GM21576 (cell line): Measurements from ENCODE around the gene BTD.

Experiments used
- ATAC-seq: cut with Tn5 transposase; IDR thresholded peaks from one replicate; pipeline ENCODE4 v1.9.1; 2021; ENCODE audit warnings: mild to moderate bottlenecking, moderate library complexity; ENCODE audit not compliant: unreplicated experiment

The BTD gene, protein sequence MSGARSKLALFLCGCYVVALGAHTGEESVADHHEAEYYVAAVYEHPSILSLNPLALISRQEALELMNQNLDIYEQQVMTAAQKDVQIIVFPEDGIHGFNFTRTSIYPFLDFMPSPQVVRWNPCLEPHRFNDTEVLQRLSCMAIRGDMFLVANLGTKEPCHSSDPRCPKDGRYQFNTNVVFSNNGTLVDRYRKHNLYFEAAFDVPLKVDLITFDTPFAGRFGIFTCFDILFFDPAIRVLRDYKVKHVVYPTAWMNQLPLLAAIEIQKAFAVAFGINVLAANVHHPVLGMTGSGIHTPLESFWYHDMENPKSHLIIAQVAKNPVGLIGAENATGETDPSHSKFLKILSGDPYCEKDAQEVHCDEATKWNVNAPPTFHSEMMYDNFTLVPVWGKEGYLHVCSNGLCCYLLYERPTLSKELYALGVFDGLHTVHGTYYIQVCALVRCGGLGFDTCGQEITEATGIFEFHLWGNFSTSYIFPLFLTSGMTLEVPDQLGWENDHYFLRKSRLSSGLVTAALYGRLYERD

DNA sequence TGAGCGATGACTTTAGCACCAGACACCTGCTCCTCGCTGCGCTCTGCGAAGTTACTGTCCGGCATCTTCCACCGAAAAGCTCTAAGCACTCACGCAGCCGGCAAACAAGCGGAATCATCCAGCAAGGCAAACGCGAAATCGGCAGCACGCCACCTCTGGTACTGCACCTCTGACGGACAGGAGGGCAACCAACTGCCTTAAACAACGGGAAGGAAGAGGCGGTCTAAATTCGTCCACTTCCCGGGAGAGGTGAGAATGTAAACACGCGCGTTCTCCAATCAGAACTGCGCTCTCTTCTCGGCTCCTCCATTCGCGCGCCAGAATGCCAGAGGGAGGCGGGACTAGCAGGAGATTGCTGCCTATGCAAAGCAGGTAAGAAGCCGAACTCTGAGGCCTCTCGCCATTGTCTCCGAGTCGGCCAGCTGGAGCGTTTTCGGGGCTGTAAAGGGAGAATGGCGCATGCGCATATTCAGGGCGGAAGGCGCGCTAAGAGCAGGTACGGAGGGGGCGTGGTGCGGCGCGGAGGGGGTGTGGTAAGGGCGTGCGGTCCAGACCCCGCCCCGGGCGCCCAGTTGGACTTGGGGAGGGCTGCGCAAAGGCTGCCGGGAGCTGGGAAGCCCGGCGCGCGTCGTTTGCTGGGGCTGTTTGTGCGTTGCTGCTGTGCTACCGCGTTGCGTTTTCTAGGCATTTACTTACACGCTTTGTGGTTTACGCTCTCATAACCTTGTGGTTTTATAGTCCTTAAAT is at the start of gene BTD, which contains the start of gene HACL1:
TSS of gene BTD (plus strand) at position 347 of the 747 bp plus-strand sequence. CDS start 33,695 bp downstream, outside the sequence.
TSS of gene HACL1 (minus strand) at position 171 of the 747 bp plus-strand sequence. CDS start at position 65, 106 bp downstream.
- peak; percentile 94 for ATAC-seq

DNA sequence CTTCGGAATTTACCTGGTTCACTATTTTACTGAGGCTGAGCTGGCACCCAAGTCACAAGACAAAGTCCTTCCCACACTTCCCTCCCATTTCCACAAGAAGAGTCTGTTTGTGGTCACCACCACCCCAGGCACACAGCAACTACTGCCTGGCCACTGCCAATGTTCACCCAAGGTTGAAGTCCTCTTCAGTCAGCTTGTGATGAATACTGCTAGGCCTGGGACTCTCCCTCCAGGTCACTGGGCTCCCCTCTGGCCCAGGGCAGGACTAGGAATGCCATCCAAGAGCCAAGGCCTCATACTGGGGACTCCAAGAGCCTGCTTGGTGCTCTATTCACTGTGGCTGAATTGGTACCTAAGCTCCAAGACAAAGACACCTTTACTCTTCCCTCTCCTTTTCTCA is 49.6 kb upstream of the BTD start:
- no peak for ATAC-seq

DNA sequence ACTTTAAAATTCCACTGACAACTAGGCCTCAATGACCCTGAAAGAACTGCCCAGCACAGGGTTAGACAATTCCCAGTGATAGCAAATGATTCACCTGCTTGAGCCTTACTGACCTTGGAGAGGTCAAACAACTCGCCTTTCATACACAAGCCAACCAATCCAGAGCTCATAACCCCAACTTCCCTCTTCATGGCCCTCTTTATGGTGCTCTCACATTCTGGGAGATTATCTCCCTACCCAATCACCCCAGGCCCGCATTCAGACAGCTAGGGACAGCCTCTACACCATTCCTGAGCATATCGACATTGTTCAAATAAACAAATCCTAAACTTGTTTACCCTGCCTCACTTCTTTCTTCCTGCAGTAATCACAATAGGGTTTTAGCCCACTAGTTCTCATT is 47.8 kb upstream of the BTD start:
- no peak for ATAC-seq

DNA sequence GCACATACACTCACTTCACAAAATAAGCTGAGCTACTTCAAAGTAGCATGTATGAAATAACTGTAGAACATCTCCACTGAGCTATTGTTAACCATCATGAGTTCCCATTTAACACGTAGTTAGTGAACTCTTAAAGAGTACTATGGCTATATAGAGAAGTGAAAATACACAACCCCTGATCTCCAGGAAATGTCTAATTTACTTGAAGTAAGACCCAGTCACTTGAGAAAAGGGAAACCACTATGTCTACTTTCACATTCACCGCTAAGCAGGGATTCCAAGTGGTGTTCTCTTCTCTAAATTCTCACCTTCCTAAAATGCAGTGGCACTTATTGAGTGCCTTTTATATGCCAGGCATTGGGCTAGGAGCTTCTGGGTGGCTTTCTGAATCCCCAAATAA is 45.0 kb upstream of the BTD start:
- ATAC-seq, result peak; percentile 94

DNA sequence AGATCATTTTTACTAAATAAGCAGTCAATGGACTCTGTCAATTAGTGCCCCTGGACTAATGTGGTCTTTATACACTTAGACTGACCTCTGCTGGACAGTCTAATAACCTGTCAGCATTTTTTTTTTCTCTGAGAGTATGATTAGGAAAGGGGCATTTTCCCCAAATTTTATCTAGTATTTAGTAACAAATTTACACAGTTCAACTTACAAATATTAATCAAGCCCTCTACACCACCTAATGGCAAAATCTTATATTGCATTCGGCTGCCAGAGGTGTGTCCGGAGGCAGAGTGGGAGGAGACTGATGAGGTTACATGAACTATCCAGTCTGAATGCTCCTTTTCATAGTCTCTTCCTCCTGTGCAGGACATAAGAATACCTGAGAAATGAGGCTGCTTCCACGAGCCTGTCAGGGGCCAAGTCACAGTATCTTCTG is 44.0 kb upstream of the BTD start:
- ATAC-seq, result peak; percentile 62

DNA sequence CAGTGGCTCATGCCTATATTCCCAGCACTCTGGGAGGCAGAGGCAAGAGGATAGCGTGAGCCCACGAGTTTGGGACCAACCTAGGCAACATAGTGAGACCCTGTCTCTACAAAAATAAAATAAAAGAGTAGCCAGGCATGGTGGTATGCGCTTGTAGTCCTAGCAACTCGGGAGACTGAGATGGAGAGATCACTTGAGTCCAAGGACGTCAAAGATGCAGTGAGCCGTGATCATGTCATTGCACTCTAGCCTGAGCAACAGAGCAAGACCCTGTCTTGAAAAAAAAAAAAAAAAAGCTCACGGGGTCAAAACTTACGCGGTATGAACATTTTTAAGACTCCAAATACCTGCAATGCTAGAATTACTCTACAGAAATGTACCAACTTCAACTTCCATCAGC is 43.0 kb upstream of the BTD start:
- no peak for ATAC-seq

DNA sequence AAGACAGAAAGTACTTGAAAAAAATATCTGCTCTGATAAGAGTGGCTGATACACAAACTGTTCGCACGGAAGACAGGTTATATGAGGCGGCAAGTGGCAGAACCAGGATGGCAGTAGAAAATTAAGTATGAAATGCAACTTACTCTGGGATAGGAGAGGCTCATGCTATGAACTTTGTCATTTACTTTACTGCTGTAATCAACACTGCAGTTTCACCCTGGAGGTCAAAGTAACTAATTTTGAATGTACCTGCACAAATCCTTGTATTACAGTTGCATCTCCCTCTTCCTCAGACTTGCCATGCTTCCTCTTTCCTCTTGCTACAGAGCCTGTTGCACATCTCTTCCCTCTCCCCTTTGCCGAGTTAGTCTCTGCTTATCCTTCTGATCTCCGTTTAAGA is 39.0 kb upstream of the BTD start:
- ATAC-seq, result no peak

DNA sequence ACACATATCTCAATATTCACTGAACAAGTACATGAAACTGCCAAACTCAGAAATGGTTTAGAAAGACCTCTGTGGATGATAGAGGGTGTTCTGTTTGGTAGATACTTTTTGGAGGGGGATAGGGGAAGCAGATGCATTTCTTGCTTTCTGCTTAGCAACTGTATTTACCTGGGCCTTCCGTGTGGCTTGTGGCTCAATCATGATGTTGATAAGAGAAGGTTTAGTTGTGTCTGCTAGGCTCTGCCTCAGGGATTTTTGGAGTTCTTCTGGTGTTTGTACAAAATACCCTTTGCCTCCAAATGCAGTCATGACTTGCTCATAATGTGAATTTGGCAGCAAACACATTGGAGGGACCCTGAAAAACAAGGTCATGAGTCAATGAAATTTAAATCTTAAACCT is 38.4 kb upstream of the BTD start:
- ATAC-seq, result no peak

DNA sequence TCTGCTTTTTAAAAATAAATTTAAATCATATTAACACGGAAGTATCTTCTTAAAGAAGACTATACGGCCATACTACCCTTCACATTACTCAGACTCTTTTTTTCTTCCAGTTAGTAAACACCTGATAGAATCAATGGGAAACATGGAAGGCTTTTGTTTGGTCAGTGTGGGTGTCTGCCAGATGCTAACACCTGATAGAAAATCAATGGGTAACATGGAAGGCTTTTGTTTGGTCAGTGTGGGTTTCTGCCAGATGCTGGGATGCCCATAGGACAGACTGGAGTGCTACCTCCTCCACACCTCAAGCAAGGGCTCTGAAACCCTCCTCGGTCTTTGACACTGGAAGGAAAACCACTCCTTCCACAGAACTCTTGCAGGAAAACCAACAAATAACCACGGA is 29.4 kb upstream of the BTD start:
- ATAC-seq, result no peak

DNA sequence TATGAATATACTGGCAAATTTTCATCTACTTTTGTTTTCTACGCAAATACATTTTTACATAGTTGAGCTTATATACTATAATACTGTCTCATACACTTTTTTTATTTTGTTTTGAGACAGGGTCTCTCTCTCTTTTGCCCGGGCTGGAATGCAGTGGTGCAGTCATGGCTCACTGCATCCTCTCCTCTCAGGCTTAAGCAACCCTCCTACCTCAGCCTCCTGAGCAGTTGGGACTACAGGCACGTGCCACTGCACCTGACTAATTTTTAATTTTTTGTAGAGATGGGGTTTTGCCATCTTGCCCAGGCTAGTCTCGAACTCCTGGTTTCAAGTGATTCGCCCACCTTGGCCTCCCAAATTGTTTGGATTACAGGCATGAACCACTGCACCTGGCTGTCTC is 26.1 kb upstream of the BTD start:
- ATAC-seq, result no peak

DNA sequence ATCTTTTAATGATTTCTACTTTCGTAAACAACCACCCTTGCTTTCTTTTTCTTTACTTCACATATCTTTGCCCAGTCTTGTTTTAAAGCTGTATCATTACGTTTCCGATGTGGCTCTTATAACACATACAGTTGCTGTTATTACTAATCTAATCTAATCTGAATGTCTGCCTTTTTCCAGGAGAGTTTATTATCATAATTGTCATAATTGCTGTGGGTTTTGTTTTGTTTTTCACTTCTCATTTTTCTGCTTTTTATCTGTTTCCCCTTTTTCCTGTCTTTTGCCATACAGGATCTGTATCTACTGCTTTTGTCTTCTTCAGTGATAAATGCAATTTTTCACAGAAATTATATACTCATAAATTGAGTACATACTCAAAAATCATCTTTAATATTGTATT is 25.1 kb upstream of the BTD start:
- no peak for ATAC-seq

DNA sequence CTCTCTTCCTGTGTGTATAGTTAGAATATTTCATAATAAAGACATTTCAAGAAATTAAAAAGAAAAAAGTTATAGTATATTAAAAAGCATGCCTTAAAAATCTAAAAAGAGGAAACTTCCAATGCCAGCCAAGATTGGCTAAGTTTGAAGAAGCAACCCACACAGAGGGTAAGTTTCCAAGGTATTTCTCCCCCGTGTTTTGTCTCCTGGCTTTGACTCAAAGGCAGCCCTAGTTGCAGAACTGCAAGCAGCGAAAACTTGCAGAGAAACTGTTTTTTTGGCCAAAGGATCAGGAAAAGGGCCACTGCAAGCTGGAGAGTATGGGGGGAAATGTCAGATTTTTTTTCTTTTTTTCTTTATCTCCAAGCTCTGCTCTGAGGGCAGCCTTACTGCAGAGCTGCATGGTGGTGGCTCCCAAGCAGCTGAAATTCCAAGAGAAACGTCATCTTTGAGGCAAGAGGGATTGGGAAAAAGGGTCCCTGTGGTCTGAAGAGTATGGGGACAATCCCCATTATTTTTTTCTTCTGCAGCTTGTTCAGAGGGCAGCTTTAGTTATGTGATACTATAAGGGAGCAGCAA is 23.2 kb upstream of the BTD start:
- no peak for ATAC-seq

DNA sequence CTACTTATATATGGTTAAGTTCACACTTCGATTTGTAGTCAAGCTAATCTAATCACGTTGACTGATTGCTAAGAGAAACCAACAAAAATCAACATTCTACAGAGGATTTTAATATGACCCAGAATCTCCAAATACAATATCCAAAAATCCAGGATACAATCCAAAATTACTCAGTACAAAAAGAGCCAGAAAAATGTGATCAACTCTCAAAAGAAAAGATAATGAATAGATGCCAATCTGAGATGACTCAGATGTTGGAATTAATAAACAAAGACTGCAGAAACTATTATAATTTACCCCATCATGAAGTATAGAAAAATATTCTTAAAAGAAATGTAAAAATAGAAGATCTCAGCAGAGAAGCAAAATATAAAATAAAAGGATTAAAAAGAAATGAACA is 22.5 kb upstream of the BTD start:
- no peak for ATAC-seq

DNA sequence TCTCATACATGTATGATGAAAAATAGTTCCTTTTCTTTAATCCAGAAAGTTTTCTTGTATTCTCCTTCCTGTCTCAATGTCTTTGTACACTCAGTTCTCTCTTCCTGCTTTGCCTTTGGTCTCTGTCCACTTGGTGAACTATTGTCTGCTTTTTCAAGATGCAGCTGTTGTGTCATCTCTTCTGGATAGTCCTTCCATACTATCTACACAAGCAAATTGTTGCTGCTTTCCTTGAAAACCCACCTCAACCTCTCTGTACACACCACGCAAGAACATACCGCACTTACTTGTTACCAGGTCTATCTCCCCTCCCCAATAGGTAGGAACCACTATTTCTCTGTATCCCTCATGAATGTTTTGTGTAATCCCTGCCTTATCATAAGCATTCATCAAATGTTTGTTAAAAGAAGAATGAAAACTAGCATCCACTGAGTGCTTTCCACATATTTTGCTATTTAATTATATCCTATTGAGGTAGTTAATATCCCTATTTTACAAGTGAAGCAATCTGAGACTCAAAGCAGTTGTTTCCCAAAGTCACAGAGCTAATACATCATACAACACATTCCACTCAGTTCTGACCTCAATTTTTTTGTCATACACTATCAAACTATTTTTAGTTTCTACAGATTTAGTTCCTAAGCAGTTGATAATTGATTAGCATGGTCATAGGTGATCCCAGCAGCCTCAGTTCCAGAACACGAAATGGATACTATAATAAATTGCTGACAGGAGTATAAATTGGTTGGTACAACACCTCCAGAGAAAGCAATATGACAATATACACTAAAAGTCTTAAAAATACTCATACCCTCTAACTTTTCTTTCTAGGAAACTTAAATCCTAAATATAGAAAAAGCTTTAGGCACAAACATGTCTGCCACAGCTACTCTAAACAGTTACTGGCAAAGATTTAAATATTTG is 19.8 kb upstream of the BTD start:
- no peak for ATAC-seq

DNA sequence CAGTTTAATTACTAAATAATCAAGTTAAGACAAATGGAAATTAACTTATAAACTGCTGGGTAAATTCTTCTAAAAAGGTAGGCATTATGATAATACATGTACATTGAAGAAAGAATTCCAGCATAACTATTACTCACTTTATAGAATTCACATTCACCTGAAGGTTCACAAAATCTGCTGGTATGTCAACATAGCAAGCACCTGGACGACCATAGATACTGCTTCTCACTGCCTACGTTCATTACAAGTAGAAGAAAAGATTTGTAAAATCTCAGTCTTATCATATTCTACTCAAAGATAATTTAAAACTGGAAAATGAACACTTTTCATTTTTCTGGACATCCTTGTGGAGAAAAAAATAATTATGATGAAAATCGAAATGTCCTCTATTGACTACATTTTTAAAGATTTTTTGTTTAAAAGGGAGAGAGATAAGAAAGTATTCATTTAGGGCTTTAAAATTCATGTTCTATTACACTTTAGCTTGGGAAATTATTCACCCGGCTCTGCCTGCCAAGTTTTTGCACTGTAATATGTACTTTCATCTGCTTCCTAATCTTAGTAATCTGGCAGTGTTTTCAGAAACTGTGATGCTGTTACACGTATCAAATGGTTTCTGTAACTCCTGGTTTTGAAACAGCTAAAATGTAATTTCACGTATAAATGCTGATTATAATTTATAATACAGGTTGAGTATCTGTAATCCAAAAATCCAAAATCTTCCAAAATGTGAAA is 16.3 kb upstream of the BTD start:
- ATAC-seq, result no peak

DNA sequence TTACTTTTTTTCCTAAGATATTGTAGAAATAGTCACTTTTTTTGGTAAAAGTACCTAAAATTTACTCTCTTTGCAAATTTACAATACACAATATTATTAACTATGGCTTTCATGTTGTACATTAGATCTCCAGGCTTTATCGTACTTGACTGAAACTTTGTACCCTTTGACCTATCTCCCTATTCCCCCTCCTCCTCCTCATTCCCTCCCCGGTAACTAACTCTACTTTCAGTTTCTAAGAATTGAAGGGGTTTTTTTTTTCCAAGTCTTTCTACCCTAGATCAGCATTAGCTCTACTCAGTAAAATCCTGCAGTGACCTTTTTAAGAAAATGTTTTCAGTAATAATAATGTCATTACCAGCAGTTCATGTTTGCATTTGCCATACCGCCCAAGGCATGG is 10.3 kb upstream of the BTD start:
- ATAC-seq, result no peak

DNA sequence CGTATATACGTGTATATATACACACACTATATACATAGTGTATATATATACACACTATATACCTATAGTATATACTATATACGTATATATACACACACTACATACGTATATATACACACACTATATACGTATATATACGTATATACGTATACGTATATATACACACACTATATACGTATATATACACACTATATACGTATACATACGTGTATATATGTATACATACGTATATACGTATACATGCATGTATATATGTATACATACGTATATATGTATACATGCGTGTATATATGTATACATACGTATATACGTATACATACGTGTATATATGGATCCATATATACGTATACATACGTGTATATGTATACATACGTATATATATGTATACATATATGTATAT is 9.6 kb upstream of the BTD start:
- no peak for ATAC-seq

DNA sequence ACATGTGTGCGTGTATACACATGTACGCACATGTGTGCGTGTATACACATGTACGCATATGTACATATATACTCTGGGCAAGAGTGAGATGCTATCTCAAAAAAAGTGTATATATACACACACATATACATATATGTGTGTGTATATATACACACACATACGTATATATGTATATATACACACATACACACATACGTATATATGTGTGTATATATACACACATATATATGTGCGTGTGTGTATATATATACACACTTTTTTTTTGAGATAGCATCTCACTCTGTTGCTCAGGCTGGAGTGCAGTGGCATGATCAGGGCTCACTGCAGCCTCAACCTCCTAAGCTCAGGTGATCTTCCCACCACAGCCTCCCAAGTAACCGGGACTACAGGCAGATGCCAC is 8.6 kb upstream of the BTD start:
- no peak for ATAC-seq

DNA sequence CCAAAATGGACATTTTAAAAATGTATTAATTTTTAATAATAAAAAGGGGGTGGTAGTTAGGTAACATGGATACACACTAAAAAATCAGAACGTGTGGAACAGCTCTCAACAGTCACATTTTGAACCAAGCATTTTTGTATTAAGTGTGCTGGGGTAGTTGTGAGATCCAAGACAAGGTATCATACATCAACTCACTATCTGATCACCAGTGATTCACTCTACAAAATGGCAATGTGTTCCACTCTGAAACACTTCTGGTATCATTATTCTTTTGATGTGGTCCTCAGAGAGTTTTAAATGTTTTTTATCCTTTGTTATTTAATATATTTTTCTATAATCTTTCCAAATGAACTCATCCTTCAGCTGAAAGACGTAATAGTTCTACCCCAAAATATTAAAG is 5.6 kb upstream of the BTD start:
- ATAC-seq, result no peak

DNA sequence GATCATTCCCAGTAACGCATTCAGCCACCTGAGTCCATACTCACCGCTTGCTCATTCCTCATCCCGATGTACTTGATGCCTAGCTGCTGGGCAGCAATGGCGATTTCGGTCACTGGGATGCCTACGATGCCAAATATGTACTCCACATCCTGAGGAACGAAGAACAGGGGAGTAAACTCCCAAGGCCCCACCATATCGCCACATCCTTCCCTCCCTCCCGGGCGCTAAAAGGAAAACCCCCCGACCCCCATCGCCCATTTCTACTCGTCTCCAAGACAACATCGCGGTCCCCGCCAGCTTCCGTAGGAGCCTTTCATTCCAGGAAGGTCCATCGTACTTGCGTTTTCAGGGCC is 523 bp upstream of the BTD start:
- peak; percentile 0 for ATAC-seq
